Occipital lobe (tissue), 2 donors: ENCODE results near the gene SELENON. TPM values are rescaled to one million over a fixed set of nuclear protein-coding genes. Genes with fewer than 3 reads are reported as not detected.

Experiments
- DNase-seq: peaks from one replicate; lab custom pipeline; 2025; lab: John Stamatoyannopoulos, UW
- total RNA-seq: library from RNA; depleted of rRNA; stranded (reverse); fragments of >200 nt; gene quantifications from one replicate; pipeline ENCODE4 v1.2.3, GENCODE V29; 2014

Gene SELENON
- total RNA-seq, 1 donor from 2014 or later = 10.3 TPM

DNA sequence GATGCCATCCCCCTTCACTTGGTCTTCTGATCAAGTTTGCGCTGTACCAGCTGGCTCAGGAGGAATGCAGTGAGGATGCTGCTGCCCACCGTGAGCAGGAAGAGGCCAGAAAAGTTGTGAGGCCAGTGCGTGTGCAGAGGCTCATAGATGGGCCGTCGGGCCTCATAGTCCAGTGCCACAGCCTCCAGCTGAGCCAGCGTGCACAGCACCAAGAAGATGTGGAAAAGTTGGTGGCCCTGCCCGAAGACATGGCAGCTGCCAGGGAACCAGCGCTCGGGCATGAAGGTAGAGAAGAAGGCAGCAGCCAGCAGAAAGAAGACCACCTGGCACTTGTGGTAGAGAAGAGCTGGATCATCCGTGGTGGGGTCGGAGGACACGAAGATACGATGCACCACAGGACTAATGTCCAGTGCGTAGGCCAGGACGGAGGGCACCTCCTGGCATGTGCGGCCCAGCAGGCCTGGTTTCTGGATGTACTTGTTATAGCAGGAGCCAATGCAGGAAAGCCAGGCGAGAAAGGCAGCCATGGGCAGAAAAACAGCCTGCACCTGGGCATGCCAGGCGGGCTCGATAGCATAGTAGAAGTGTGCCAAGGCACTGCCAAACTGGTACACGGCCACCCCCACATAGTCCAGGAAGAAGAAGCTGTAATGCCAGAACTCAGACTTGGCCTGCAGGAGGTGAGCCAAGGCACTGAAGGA, 62.9 kb downstream of the SELENON start:
- DNase-seq = no peak

DNA sequence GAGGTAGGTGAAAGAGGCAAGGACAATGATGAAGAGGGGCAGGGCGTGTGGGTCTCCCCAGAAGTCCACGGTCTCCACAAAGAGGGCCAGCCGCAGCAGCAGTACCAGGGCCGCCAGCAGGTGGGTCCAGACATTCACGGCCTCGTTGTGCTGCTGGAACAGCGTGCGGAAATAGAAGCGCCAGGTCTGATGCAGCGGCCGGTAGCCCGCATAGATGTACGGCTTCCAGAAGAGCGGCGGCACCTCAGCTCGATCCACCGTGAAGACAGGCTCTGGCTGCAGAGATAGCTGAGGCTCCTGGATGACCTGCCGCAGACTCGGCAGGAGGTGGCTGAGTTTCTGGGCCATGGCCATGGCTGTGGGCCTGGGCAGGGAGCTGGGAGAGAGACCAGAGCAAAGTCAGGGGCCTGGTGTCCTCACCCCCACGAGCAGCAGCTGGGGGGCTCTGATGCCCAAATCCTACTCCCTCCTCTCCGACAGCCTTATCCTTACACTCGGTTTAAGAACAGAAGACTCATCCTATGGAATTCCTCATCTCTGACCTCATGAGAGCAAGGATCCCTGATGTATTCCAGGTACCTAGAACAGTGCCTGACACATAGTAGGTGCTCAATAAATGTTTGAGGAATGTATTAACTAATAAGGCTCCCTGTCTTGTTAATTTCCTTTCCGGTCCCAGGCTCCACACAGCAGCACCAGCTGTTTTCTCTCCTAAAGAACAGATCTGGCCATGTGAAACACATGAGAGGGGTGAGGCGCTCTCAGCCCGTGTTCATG, 63.7 kb downstream of the SELENON start:
- no peak for DNase-seq

- DNase-seq = no peak
Measured at GRCh38 chr1:25864434-25864833, 64.4 kb downstream of the SELENON start.

DNA sequence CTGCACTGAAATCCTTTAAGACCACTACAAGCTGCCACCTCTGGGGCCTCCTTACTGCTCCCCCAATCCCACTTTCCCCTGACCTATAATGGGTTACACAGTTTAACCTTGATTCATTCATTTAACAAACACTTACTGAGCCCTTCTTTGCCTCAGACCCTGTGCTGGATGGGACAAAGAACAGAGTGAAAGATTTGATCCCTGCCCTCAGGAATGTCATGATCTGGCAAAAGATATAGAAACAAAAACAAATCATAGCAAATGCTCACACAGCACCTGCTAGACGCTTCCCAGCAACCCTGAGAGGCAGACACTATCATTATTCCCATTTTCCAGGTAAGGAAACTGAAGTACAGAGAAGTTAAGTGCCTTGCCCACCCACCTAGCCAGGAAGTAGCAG, 66.3 kb downstream of the SELENON start:
- DNase-seq = no peak

- DNase-seq = no peak
Measured at GRCh38 chr1:25867210-25867991, 67.4 kb downstream of the SELENON start.

Other genes starting within 250 kb of the SELENON start
- 8.6 TPM for gene MAN1C1, start 183.4 kb upstream of the SELENON start, total RNA-seq
- gene MTFR1L, start 19.8 kb downstream of the SELENON start, total RNA-seq = 32.8 TPM
- 1.7 TPM for gene AUNIP, start 59.3 kb downstream of the SELENON start, total RNA-seq
- gene PAQR7, start 75.5 kb downstream of the SELENON start, total RNA-seq = 8.1 TPM
- 706 TPM for gene STMN1, start 106.2 kb downstream of the SELENON start, total RNA-seq
- gene PAFAH2, start 197.9 kb downstream of the SELENON start, total RNA-seq = 1.9 TPM
- 2.3 TPM for gene EXTL1, start 221.6 kb downstream of the SELENON start, total RNA-seq
- gene SLC30A2, start 245.9 kb downstream of the SELENON start, total RNA-seq = not detected